Measurements from ENCODE around the gene NOL9.

NOL9 gene

GRCh38 chr1:6588893-6589520, 34.7 kb upstream of the NOL9 start:
- DNase-seq = no peak

DNA sequence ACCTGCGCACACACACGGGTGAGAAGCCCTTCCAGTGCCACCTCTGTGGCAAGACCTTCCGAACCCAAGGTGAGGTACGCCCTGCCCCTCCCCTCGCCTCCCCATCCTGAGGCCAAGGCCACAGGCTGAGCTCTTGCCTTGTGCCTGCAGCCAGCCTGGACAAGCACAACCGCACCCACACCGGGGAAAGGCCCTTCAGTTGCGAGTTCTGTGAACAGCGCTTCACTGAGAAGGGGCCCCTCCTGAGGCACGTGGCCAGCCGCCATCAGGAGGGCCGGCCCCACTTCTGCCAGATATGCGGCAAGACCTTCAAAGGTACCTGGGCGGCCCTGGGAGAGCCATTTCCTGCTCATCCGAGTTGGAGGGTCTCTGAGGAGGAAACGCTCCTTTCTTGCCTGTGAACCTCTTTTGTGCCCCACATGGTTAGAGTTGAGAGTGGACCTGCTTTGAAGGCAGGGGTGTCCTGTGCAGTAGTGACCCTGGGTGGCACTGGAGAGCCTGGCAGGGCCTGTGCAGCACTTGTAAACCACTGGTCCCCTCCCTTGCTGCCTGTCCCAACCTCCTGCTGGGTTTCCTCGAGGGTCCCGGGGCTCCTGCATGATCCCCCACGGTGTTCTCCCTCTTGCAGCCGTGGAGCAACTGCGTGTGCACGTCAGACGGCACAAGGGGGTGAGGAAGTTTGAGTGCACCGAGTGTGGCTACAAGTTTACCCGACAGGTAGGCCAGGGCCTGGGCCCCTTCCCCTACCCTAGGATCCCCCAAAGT, 34.0 kb upstream of the NOL9 start:
- DNase-seq = no peak

- DNase-seq = no peak
Measured at GRCh38 chr1:6587261-6588005, 33.1 kb upstream of the NOL9 start.

- DNase-seq = no peak
Measured at GRCh38 chr1:6586404-6586816, 32.1 kb upstream of the NOL9 start.

- DNase-seq = no peak
Measured at GRCh38 chr1:6585841-6586240, 31.5 kb upstream of the NOL9 start.

- DNase-seq = no peak
Measured at GRCh38 chr1:6585081-6585722, 30.9 kb upstream of the NOL9 start.

GRCh38 chr1:6584126-6585080, 30.1 kb upstream of the NOL9 start:
- no peak for DNase-seq

DNA sequence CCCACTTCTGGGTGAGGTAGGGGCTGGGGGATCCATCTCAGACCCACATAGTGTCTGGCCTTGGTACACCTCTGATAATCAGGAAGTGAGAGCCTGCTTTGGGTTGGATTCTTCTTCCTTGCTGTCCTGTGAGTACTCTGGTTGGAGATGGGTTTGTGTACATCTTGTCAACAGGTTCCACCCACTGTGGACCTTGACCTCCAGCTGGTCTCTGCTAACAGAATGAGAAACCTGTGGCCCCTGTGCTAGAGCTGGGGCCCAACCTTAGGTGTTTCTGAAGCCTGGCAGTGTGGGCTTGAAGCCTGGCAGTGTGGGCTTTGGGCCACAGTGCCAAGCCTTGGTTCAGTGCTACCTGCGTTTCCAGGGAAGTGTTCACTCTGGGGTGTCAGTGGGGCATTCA, 28.1 kb upstream of the NOL9 start:
- DNase-seq = no peak

GRCh38 chr1:6581561-6582305, 27.4 kb upstream of the NOL9 start:
- DNase-seq = no peak

DNA sequence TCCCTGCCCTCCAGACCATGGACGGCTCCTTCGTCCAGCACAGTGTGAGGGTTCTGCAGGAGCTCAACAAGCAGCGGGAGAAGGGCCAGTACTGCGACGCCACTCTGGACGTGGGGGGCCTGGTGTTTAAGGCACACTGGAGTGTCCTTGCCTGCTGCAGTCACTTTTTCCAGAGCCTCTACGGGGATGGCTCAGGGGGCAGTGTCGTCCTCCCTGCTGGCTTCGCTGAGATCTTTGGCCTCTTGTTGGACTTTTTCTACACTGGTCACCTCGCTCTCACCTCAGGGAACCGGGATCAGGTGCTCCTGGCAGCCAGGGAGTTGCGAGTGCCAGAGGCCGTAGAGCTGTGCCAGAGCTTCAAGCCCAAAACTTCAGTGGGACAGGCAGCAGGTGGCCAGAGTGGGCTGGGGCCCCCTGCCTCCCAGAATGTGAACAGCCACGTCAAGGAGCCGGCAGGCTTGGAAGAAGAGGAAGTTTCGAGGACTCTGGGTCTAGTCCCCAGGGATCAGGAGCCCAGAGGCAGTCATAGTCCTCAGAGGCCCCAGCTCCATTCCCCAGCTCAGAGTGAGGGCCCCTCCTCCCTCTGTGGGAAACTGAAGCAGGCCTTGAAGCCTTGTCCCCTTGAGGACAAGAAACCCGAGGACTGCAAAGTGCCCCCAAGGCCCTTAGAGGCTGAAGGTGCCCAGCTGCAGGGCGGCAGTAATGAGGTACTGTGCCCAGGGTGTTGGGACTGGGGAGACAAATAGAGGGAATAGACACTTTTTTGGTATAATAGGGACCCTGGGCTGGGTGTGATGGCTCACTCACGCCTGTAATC, 26.5 kb upstream of the NOL9 start:
- DNase-seq = no peak

- DNase-seq = no peak
Measured at GRCh38 chr1:6580119-6580592, 25.8 kb upstream of the NOL9 start.

GRCh38 chr1:6579374-6580118, 25.2 kb upstream of the NOL9 start, which contains the start of gene ZBTB48:
TSS of gene ZBTB48 (plus strand) at chr1:6579994. CDS start at chr1:6580610, 616 bp downstream.
- DNase-seq = peak; percentile 94 to 96

- DNase-seq = no peak
Measured at GRCh38 chr1:6578624-6579373, 24.5 kb upstream of the NOL9 start.

- no peak for DNase-seq
Measured at GRCh38 chr1:6577831-6578525, 23.7 kb upstream of the NOL9 start.

DNA sequence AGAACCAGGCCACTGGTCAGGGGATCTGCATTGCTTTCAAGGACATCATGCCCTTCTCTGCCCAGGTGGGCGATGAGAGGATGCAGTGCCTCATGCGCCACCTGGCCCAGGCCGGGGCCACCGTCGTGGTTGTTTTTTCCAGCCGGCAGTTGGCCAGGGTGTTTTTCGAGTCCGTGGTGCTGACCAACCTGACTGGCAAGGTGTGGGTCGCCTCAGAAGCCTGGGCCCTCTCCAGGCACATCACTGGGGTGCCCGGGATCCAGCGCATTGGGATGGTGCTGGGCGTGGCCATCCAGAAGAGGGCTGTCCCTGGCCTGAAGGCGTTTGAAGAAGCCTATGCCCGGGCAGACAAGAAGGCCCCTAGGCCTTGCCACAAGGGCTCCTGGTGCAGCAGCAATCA, 20.5 kb upstream of the NOL9 start:
- no peak for DNase-seq

GRCh38 chr1:6574025-6574620, 19.8 kb upstream of the NOL9 start:
- DNase-seq = no peak

DNA sequence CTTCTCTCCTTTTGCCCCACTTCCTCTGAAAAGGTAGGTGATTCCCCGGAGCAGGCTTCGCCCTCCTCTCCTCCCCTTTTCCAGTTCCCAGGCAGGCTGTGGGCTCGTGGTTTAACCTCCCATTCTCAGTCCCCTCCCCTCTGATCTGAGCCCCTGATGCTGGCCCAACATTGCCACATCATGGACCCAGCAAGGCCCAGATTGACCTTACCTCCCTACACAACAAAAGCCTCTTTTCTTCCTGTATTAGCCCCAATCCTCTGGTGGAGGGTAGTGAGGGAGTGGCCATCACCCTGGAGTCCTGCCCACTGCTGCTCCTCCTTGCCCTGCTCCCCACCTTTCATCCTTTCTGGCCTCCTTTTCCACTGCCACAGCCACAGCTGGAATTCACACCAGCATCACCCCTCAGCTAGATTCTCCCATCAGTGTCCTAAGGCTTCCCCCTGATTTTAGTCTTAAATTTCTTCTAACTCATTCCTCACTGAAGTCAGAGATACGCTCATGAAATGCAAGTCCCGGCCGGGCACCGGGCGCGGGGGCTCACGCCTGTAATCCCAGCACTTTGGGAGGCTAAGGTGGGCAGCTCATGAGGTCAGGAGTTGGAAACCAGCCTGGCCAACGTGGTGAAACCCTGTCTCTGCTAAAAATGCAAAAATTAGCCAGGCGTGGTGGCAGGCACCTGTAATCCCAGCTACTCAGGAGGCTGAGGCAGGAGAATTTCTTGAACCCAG, 18.5 kb upstream of the NOL9 start:
- DNase-seq = no peak

Measured in NCI-H1930 (cell line).